Fibroblast of the aortic adventitia (primary cell): ENCODE data around the gene SLC5A2. TPM values are rescaled to one million over a fixed set of nuclear protein-coding genes. Genes with fewer than 3 reads are reported as not detected.
A peak's percentile ranks its signal among the peaks of the same experiment; 100 is the strongest.
"Not testable (repeated sequence)": the region's sequence is repeated elsewhere in the genome, so short reads cannot be mapped to it uniquely, and the experiment has no call there.

Experiments used
- DNase-seq: peaks from one replicate; pipeline ENCODE4 v3.0.0-alpha.2; 2010; ENCODE audit warnings: low read depth
- H3K4me3 ChIP-seq: 2 replicates; pipeline ENCODE4 v1.5.1; 2011; ENCODE audit warnings: low read depth, mild to moderate bottlenecking, control low read depth, low read length, moderate library complexity
- total RNA-seq: library from RNA; depleted of rRNA; stranded (reverse); fragments of >200 nt; gene quantifications from 2 replicates; pipeline ENCODE4 v1.2.3, GENCODE V29; 2012; ENCODE audit warnings: low replicate concordance
- TF ChIP-seq, protein P1 (sequence below): IDR thresholded peaks from 2 replicates; pipeline ENCODE4 v1.5.1; 2011; ENCODE audit warnings: mild to moderate bottlenecking, low read length, control low read depth, inconsistent platforms; ENCODE audit not compliant: insufficient read depth

The SLC5A2 gene
- total RNA-seq, 1 donor: not detected

- TF ChIP-seq, protein P1, sequence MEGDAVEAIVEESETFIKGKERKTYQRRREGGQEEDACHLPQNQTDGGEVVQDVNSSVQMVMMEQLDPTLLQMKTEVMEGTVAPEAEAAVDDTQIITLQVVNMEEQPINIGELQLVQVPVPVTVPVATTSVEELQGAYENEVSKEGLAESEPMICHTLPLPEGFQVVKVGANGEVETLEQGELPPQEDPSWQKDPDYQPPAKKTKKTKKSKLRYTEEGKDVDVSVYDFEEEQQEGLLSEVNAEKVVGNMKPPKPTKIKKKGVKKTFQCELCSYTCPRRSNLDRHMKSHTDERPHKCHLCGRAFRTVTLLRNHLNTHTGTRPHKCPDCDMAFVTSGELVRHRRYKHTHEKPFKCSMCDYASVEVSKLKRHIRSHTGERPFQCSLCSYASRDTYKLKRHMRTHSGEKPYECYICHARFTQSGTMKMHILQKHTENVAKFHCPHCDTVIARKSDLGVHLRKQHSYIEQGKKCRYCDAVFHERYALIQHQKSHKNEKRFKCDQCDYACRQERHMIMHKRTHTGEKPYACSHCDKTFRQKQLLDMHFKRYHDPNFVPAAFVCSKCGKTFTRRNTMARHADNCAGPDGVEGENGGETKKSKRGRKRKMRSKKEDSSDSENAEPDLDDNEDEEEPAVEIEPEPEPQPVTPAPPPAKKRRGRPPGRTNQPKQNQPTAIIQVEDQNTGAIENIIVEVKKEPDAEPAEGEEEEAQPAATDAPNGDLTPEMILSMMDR: no peak
- peak; percentile 52 for DNase-seq
- H3K4me3 ChIP-seq: no peak overlapping the region
Measured at GRCh38 chr16:31440516-31441184, 42.3 kb upstream of the SLC5A2 start.

DNA sequence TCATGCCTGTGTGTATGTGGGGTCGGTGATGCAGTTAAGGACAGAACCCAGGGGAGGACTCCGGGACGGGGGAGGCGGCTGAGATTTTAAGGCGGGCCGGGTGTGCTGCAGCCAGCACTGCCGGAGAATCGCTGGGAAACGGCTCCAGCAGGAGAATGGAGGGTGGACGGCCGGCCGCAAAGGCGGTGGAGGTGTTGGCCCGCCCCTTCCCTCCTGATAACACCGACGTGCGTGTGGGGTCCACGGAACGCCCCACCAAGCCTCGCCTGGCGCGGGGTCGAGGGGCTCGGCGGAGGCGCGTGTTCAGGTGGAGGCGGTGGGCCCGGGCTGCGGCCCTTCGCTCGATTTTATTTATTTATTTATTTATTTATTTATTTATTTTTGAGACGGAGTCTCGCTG, 41.0 kb upstream of the SLC5A2 start:
- TF ChIP-seq, protein P1: no peak
- peak overlapping the region; percentile 81 for H3K4me3 ChIP-seq

GRCh38 chr16:31445931-31446330, 37.0 kb upstream of the SLC5A2 start:
- not testable (repeated sequence) for H3K4me3 ChIP-seq, DNase-seq

More for the DNA sequence above, 41.0 kb upstream of the SLC5A2 start:
- DNase-seq: no peak

- DNase-seq: no peak
- no peak overlapping the region for H3K4me3 ChIP-seq
- TF ChIP-seq, protein P1: no peak
Measured at GRCh38 chr16:31451201-31451600, 31.7 kb upstream of the SLC5A2 start.

DNA sequence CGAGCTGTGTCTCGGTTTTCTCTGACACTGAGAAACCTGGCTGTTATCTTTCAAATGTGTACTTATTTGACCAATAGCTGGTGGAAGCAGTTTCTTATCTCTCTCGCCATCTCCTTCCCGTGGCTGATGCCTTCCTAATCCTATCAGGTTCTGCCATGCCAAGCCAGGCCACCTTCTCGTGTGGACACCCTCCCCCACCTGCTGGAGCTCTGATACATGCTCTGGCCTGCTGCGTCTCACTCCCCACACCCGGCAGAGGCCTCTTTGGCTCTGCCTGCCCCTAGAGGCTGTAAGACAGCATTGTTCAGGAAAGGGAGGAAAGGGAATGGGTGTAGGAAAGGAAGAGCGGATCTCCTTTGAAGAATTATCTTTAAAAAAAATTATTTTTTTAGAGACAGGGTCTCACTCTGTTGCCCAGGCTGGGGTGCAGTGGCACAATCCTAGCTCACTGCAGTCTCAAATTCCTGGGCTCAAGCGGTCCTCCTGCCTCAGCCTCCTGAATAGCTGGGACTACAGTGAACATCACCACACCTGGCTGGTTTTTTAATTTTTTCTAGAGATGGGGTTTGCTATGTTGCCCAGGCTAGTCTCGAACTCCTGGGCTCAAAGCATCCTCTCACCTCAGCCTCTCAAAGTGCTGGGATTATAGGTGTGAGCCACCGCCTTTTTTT, 31.1 kb upstream of the SLC5A2 start:
- no peak overlapping the region for H3K4me3 ChIP-seq
- TF ChIP-seq, protein P1: peak; percentile 71
- peak; percentile 51 for DNase-seq

DNA sequence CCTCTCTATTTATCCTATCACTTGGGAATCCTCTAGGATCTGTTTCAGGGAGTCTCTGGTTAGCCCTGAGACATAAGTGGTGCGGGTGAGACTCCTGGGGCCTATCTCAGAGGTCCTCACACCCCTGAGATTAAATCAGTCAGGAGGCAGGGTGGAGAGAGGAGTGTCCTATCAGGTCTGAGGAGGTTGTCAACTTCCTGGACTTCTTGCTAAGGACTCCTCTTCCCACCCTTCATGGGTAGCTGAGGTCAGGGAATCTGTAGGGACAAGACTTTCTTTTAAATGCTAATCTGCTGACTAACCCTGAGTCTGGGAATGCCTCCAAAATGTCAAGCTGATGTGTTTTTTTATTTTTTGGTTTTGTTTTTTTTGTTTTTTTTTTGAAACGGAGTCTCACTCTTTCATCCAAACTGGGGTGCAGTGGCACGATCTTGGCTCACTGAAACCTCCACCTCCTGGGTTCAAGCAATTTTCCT, 30.3 kb upstream of the SLC5A2 start:
- peak; percentile 94 for DNase-seq
- TF ChIP-seq, protein P1: no peak
- no peak overlapping the region for H3K4me3 ChIP-seq
